Measurements from ENCODE around the gene GPR107.

The GPR107 gene

GRCh38 chr9:130060296-130060695 lies 6.6 kb downstream of the GPR107 start:
- CTCF ChIA-PET = interaction anchor here (1.8 kb wide), 1 partner anchor 156 kb away, joined by 4 read pairs; no protein-coding TSS in a partner anchor

GRCh38 chr9:130062750-130063149 lies 9.0 kb downstream of the GPR107 start:
- DNase-seq (ENCODE audit: extremely low spot score) = no peak
- CTCF ChIA-PET = no interaction called here
- no peak for TF ChIP-seq CTCF (IDR thresholded peaks at IDR 0.05; ENCODE audit: control extremely low read depth, extremely low read depth, low read depth, missing control alignments)
- POLR2A ChIA-PET = no interaction called here

More at GRCh38 chr9:130060296-130060695, 6.6 kb downstream of the GPR107 start:
- no peak for TF ChIP-seq CTCF (IDR thresholded peaks at IDR 0.05; ENCODE audit: control extremely low read depth, extremely low read depth, low read depth, missing control alignments)
- no peak for DNase-seq (ENCODE audit: extremely low spot score)
- POLR2A ChIA-PET = no interaction called here

GRCh38 chr9:130064621-130065020 lies 10.9 kb downstream of the GPR107 start:
- DNase-seq (ENCODE audit: extremely low spot score) = no peak
- POLR2A ChIA-PET = no interaction called here
- CTCF ChIA-PET = interaction anchor here (0.9 to 1.3 kb wide), 2 partner anchors 14 to 34 kb away, joined by 3 read pairs; no protein-coding TSS in a partner anchor
- TF ChIP-seq CTCF (IDR thresholded peaks at IDR 0.05; ENCODE audit: control extremely low read depth, extremely low read depth, low read depth, missing control alignments) = no peak

GRCh38 chr9:130069048-130069447 lies 15.3 kb downstream of the GPR107 start:
- POLR2A ChIA-PET = no interaction called here
- no peak for TF ChIP-seq CTCF (IDR thresholded peaks at IDR 0.05; ENCODE audit: control extremely low read depth, extremely low read depth, low read depth, missing control alignments)
- CTCF ChIA-PET = interaction anchor here (1.1 to 1.4 kb wide), 2 partner anchors 11 to 167 kb away, joined by 3 to 6 read pairs; no protein-coding TSS in a partner anchor
- DNase-seq (ENCODE audit: extremely low spot score) = no peak

GRCh38 chr9:130072515-130073235 lies 19.0 kb downstream of the GPR107 start:
- no peak for TF ChIP-seq CTCF (IDR thresholded peaks at IDR 0.05; ENCODE audit: control extremely low read depth, extremely low read depth, low read depth, missing control alignments)
- ChIA-PET CTCF (no interaction called here), POLR2A (no interaction called here)
- peak; percentile 41 for DNase-seq (ENCODE audit: extremely low spot score)

GRCh38 chr9:130073373-130073772 lies 19.7 kb downstream of the GPR107 start:
- no peak for DNase-seq (ENCODE audit: extremely low spot score)
- ChIA-PET CTCF (no interaction called here), POLR2A (no interaction called here)
- no peak for TF ChIP-seq CTCF (IDR thresholded peaks at IDR 0.05; ENCODE audit: control extremely low read depth, extremely low read depth, low read depth, missing control alignments)
